Activated CD8-positive, alpha-beta memory T cell treated with anti-CD3 and anti-CD28 coated beads for 36 hours (primary cell): ENCODE data around the gene ZNF425. TPM values are rescaled to one million over a fixed set of nuclear protein-coding genes. Genes with fewer than 3 reads are reported as not detected.

Source experiments
- CTCF ChIA-PET: fragments of 350-600 bp; sonication (Branson Sonifier 250); formaldehyde crosslinking; loops from one replicate; lab custom pipeline; 2021; ENCODE audit warnings: antibody characterized with exemption; lab: Charles Lee
- POLR2A ChIA-PET: fragments of 350-600 bp; sonication (Branson Sonifier 250); formaldehyde crosslinking; loops from one replicate; lab custom pipeline; 2021; ENCODE audit warnings: antibody characterized with exemption; lab: Charles Lee
- total RNA-seq, 2 experiments: library from RNA; stranded (reverse); gene quantifications; one replicate each; pipeline ENCODE4 v1.2.3, GENCODE V29; 2021

The ZNF425 gene
- total RNA-seq, 2 experiments from 2014 or later, result 0.99 to 1.4 TPM

DNA sequence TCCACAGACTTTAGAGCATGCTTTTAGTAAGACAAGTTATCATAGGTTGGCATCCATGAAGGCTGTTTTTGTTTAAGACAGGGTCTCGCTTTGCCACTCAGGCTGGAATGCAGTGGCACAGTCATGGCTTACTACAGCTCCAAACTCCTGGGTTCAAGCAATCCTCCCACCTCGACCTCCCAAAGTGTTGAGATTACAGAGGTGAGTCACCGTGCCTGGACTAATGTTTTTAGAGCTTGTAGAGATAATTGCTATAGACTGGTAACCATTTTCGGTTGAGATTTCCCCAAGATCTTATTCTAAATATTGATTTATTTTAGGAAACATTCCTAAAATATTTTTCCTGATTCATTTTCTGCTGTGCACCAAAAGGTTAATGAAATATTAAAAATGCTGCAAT lies 15.8 kb upstream of the ZNF425 start:
- ChIA-PET POLR2A (no interaction called here), CTCF (no interaction called here)

DNA sequence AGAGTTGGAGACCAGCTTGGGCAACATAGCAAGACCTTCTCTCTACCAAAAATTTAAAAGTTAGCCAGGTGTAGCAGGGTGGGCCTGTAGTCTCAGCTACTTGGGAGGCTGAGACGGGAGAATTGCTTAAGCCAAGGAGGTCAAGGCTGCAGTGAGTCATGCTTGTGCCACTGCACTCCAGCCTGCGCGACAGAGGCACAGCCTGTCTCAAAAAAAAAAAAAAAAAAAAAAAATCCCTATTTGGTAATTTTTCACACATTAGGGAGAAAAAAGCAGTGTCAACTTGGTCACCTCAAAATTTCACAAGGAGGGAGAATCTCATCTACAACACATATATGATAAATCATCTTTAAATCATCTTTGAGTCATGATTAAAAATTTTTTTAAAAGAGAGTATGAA lies 14.7 kb upstream of the ZNF425 start:
- ChIA-PET POLR2A (no interaction called here), CTCF (no interaction called here)

DNA sequence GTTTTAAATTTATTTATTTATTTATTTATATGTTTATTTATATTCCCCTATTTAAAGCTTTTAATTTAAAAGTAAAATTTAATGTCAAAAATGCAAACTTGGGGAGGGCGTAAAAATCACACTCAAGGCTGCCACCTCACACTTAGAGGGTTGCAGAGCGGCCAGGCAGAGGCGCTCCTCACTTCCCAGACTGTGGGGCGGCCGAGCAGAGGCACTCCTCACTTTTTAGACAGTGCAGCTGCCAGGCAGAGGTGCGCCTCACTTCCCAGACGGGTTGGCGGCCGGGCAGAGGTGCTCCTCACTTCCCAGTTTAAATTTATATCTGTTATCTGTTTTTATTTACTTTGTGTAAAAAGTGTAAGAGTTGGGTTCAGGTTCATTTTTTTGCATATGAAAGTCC lies 10.0 kb upstream of the ZNF425 start:
- ChIA-PET CTCF (interaction anchor here (0.6 to 1.2 kb wide), 2 partner anchors 10 to 285 kb away, joined by 4 read pairs; partner anchors contain the start of gene ZNF425), POLR2A (interaction anchor here (0.6 kb wide), 1 partner anchor 20 kb away, joined by 4 read pairs; no protein-coding TSS in a partner anchor)

DNA sequence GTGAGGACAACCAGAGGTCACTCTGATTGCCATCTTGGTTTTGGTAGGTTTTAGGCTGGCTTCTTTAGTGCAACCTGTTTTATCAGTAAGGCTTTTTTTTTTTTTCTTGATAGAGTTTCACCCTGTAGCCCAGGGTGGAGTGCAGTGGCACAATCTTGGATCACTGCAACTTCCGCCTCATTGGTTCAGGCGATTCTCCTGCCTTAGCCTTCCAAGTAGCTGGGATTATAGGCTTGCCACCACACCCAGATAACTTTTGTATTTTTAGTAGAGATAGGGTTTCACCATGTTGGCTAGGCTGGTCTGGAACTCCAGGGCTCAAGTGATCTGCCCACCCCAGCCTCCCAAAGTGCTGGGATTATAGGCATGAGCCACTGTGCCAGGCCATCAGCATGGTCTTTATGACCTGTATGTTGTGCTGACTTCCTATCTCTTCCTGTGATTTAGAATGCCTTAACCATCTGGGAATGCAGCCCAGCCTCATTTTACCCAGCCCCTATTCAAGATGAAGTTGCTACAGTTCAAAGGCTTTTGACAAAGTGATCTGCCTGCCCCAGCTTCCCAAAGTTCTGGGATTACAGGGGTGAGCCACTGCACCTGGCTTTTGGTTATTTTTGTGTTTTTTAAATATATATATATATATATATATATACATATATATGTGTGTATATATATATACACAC lies 7.0 kb upstream of the ZNF425 start:
- POLR2A ChIA-PET, result interaction anchor here (1.3 kb wide), 1 partner anchor 14 kb away, joined by 4 read pairs; the partner anchor contains the start of gene ZNF398
- CTCF ChIA-PET, result interaction anchor here (0.5 kb wide), 1 partner anchor 225 kb away, joined by 4 read pairs; no protein-coding TSS in a partner anchor

DNA sequence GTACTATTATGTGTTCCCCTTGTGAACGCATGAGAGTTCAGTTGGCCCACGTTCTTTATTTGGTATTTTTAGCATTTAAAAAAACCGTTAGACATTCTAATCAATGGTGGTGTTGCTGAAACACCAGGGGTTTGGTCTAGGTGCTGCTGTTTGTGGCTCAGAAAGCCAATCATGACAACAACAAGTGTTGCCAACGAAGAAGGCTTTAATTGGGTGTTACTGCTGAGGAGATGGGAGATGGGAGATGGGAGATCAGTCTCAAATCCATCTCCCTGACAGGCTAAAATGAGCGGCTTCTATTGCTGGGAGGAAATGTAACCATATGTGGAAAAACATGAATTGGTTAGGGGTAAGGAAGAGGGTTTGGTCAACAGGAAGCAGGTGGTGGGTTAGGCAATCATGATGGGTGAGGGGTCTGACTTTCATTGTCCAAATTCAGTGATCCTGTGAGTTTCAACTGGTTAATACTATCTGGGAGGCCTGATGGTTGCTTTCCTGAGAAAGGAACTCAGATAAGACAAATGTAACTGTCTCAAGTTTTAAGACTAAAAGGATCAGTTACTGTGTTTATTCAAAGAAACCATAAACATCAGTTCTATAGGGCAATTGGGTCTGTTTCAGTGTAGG lies 4.6 kb upstream of the ZNF425 start:
- CTCF ChIA-PET, result no interaction called here

DNA sequence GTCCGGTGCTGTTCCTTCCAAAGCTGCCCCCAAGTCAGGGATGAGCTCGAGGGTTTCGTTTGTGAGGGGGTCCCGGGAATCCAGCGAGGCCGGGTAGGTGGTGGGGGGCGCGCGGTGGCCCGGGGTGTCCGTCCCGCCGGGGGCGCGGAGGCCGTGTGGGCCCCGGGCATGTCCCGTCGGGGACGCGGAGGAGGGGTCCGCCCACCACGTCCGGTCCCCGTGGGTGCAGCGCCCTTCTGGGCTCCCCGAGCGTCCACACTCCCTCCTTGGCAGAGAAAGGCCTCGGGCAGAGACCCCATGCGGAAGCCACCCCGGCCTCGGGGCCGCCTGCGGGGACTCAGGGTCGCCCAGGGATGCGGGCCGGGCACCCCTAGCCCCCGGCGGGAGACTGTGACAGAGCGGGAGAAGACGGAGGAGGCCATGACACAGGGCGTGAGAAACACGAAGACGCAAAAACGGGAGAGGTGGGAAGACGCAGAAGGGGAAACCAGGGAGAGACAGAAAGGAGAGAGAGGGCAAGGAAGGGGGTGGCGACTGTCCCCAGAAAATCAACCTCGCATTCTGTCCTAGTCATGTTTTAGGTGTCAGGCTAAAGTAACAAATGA lies 640 bp upstream of the ZNF425 start:
- CTCF ChIA-PET, result interaction anchor here (1.0 to 5.6 kb wide), 6 partner anchors 10 to 61 kb away, joined by 3 to 38 read pairs (median 4); partner anchors contain the start of genes ZNF398 and ZNF786
- POLR2A ChIA-PET, result interaction anchor here (0.5 to 2.4 kb wide), 3 partner anchors 21 to 612 kb away, joined by 3 to 22 read pairs (median 7); partner anchors contain the start of gene ZNF398

More for the DNA sequence above, 4.6 kb upstream of the ZNF425 start:
- POLR2A ChIA-PET, result no interaction called here

DNA sequence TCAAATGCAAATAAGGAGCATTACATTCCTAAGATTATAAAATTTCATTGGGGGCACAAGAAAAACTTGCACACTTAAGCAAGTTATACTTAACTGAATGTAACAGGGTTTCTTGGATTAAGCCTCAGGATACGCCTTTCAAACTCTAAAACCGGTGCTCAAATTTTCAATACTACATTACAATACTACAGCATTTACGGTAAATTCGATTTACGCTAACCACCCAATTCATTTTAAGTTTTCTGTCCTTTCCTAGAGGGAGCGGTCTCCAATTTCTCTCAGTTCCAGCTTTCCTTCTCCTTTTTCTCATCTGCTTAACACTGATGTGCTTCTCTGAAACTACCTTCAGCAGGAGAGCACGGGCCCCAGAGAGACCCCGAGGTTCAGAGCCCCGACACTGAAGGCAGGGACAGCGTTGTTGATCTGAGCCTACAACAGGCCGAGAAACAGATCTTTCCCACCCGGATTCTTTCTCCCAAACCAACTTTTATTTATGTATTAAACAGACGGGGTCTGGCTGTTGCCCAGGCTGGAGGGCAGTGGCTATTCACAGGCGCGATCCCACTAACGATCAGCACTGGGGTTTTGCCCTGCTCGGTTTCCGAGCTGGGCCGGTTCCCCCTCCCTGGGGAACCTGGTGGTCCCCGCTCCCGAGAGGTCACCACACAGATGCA lies 798 bp downstream of the ZNF425 start:
- POLR2A ChIA-PET, result interaction anchor here (0.6 to 2.4 kb wide), 7 partner anchors 22 to 160 kb away, joined by 3 to 22 read pairs (median 3); partner anchors contain the start of gene ZNF398

DNA sequence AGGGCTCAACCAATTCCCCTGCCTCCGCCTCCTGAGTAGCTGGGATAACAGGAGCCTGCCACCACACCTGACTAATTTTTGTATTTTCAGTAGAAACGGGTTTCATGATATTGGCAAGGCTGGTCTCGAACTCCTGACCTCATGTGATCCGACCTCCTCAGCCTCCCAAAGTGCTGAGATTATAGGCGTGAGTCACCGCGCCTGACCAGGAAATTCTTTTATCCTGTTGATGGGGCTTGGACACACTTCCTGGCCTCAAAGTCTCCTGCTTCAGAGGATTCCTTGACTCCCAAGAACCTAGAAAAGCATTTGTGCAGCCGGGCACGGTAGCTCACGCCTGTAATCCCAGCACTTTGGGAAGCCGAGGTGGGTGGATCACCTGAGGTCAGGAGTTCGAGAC lies 16.2 kb downstream of the ZNF425 start:
- POLR2A ChIA-PET, result no interaction called here
- CTCF ChIA-PET, result no interaction called here

More for the DNA sequence above, 798 bp downstream of the ZNF425 start:
- CTCF ChIA-PET, result interaction anchor here (0.5 to 5.6 kb wide), 8 partner anchors 12 to 120 kb away, joined by 3 to 38 read pairs (median 4); partner anchors contain the start of gene ZNF398

DNA sequence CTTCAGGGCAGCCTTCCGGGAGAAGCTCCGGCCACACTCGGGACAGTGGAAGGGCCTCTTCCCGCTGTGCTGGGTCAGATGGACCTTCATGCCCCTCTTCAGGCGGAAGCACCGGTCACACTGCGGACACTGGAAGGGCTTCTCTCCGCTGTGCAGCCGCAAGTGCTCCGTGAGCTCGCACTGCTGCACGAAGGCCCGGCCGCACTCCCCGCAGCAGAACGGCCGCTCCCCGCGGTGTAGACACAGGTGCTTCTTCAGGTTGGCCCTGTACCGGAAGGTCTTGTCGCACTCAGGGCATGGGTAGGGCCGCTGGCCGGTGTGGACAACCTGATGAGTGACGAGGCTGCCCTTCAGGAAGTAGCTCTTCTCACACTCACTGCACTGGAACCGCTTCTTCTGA lies 21.4 kb downstream of the ZNF425 start:
- ChIA-PET POLR2A (interaction anchor here (0.5 kb wide), 1 partner anchor 13 kb away, joined by 11 read pairs; no protein-coding TSS in a partner anchor), CTCF (no interaction called here)

DNA sequence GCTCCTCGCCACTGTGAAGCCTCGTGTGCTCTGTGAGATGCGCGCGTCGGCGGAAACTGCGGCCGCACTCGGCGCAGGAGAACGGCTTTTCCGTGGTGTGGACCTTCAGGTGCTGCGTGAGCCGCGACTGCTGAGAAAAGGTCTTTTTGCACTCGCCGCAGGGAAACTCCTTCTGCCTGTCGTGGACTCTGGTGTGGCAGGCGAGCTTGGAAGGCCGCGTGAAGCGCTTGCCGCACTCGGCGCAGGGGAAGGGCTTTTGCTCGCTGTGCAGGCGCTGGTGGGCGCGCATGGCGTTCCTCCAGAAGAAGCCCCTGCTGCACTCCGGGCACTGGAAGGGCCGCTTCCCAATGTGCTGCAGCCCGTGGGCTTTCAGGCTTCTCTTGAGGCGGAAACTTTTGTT lies 21.9 kb downstream of the ZNF425 start:
- POLR2A ChIA-PET, result no interaction called here
- CTCF ChIA-PET, result interaction anchor here (0.7 kb wide), 1 partner anchor 9 kb away, joined by 3 read pairs; no protein-coding TSS in a partner anchor

DNA sequence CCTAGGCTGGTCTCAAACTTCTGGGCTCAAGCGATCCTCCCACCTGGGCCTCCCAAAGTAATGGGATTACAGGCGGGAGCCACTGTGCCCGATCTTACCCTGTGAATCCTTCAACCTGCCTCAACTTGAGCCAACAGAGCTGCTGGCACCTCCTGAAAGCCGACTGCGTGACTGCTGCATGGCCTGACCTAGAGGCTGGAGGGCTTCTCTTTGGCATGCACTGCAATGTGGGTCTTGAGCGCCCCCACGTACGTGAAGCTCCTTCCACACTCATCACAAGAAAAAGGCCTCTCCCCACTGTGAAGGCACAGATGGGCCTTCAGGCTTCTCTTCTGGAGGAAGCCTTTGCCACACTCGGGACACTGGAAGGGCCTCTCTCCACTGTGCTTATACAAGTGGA lies 22.7 kb downstream of the ZNF425 start:
- POLR2A ChIA-PET, result no interaction called here
- CTCF ChIA-PET, result interaction anchor here (0.7 kb wide), 1 partner anchor 8 kb away, joined by 3 read pairs; no protein-coding TSS in a partner anchor

DNA sequence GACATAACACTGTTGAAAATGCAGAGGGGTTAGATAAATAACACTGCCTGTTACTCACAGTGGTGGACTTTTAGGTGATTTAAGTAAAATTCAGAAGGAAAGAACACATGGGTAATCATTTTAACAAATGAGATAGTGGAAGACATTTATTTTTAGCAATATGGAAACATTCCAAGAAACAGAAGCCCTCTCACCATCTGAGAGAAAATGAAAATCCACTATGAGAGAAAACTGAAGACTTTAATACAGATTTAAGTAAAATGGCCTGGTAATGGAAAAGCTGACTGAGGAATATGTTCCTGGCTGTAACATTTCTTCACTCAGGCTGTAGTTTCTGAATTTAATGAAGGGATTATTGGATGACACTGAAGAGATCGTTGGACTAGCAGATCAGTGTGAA lies 23.5 kb downstream of the ZNF425 start:
- ChIA-PET CTCF (no interaction called here), POLR2A (no interaction called here)

DNA sequence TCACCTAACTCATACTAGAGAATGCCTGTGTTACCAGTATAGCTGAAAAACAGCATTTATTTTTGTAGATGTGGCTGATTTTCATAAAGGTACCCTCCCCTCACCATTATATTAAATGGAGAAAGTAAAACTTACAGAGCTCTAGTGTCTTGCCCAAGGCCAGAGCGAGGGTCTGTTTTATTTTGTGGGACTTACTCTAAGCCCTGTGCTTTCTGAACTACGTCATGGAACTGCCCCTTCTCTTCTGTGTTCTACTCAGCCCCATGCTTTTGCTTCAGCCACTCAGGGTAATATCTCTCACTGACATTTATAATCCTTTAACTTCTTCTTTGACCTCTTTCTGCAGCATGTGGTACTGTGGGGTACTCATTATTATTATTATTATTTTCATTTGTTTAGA lies 25.3 kb downstream of the ZNF425 start:
- ChIA-PET POLR2A (no interaction called here), CTCF (no interaction called here)

DNA sequence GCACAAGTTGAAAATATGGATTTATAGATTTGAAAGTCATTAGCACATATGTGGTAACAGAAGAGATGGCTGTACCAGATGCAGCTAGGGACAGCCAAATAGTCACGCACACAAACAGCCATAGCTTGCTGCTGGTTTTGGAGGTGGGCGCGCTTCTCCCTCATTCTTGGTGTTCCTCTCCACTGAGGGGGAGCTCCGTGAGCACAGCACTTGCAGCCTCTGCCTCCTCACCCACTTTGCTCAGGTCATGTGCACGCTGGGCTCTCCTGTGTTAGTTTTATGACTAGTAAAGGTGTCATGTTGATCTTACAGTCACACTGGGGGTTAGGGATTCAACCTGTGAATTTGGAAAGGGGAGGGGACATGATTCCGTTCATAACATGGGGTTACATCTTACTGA lies 27.1 kb downstream of the ZNF425 start:
- POLR2A ChIA-PET, result no interaction called here

DNA sequence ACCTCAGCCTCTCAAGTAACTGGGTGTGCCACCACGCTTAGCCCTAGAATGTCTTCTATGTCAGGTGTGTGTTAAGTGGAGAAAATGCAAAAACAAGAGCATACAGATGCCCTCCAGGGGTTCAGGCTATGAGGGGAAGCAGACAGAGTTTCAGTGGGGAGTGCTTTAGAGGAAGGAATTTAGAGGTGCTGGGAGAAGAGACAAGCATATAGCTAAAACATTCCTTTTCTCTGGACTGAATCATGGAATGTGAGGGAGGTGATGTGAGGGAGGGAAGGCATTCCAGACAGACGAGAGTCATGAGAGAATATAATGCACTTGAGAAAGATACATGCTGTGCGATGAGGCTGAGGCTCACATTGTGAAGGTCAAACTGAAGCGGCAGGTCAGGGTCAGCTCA lies 29.0 kb downstream of the ZNF425 start:
- CTCF ChIA-PET, result no interaction called here

More for the DNA sequence above, 27.1 kb downstream of the ZNF425 start:
- CTCF ChIA-PET, result no interaction called here

DNA sequence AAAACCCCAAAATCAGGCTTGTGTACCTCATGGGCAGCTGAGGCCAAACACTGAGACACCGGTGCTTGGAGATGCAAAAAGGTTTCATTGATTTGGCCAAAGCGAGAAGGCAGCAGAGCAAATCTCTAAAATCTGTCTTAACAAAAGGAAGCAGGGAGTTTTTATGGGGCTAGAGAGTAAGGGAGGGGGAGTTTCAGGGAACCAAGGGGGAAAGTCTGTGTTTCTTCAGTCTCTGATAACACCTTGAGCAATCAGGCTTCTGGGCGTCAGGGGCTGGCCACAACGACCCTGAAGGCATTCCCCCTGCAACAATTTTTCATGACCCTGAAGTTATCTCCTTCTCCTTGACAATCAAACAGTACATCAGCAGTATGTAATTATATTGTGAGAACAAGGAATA lies 32.9 kb downstream of the ZNF425 start:
- ChIA-PET POLR2A (no interaction called here), CTCF (interaction anchor here (1.0 to 2.3 kb wide), 2 partner anchors 28 to 106 kb away, joined by 3 to 6 read pairs; no protein-coding TSS in a partner anchor)

More for the DNA sequence above, 29.0 kb downstream of the ZNF425 start:
- POLR2A ChIA-PET, result no interaction called here

DNA sequence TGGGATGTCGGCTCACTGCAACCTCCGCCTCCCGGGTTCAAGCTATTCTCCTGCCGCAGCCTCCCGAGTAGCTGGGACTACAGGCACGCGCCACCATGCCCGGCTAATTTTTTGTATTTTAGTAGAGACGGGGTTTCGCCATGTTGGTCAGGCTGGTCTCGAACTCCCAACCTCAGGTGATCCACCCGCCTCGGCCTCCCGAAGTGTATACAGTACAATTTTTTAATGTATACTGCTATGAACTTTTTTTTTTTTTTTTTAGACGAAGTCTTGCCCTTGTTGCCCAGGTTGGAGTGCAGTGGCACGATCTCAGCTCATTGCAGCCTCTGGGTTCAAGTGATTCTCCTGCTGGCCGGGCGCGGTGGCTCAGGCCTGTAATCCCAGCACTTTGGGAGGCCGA lies 33.9 kb downstream of the ZNF425 start:
- POLR2A ChIA-PET, result interaction anchor here (0.7 to 0.9 kb wide), 4 partner anchors 12 to 104 kb away, joined by 4 to 11 read pairs (median 7); partner anchors contain the start of gene ZNF425
- CTCF ChIA-PET, result interaction anchor here (0.6 to 2.3 kb wide), 6 partner anchors 27 to 651 kb away, joined by 3 to 6 read pairs (median 5); partner anchors contain the start of gene ZNF425

DNA sequence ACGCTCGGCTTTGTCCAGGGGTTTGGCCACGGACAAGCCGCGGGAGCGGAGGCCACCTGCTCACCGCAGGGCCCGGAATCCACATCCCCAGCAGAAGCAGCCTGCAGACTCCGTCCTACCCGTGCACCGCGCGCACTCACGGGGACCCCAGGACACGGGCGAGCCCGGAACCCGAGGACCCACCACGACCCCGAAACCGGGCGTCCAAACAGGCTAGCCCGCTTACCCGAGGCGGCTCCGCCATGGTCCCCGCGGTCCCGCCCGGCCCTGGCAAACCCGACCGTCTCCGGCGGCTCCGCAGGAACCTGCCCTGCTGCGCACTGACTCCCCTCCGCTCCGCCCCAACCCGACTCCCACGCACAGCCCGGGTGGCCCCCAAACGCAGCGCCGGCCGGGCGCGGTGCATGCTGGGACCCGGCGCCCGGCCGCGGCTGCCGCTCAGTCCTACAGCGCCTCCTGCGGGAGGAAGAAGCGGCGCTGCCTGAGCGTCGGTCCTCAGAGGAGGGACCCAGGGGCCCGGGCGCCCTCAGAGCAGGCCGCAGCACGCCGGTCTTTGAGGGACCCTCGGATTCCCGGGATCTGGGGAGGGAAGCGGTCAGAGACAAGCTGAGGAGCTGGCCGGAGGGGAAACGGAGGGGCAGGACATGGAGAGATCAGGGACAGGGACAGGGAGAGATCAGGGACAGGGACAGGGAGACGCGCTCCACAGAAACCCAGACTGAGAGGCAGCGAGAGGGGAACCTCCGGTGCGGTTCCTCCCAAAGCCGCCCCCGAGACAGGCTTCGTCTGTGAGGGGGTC lies 35.5 kb downstream of the ZNF425 start, which contains the start of gene ZNF786:
ZNF786 (minus strand) TSS at position 322 of the 799 bp plus-strand sequence; CDS start at position 244, 78 bp downstream.
- CTCF ChIA-PET, result interaction anchor here (0.9 to 1.8 kb wide), 4 partner anchors 25 to 85 kb away, joined by 4 to 6 read pairs (median 4); partner anchors contain the start of gene ZNF425
- POLR2A ChIA-PET, result no interaction called here
